ENCODE data around the gene ATP8A1. TPM values are rescaled to one million over a fixed set of nuclear protein-coding genes. Genes with fewer than 3 reads are reported as not detected.

The ATP8A1 gene
- polyA plus RNA-seq, 1 donor from 2014 or later = 45.8 TPM

GRCh38 chr4:42586775-42587174 is 70.1 kb downstream of the ATP8A1 start:
- no peak for TF ChIP-seq TAF1 (IDR thresholded peaks at IDR 0.05; ENCODE audit: low read depth)
- TF ChIP-seq SMC3 (conservative IDR thresholded peaks at IDR 0.05; ENCODE audit: poor library complexity) = no peak
- no peak for TF ChIP-seq MXI1 (conservative IDR thresholded peaks at IDR 0.05; ENCODE audit: poor library complexity, severe bottlenecking)
- Histone ChIP-seq H3K9me3 (ENCODE audit: low read length) (no peaks in the 10 kb centered on the region), H2AFZ (ENCODE audit: low read depth, low read length) (no peak overlapping the region), H3K27me3 (ENCODE audit: insufficient read depth, low read depth, low read length) (no peaks in the 10 kb centered on the region), H3K9me2 (ENCODE audit: insufficient read depth, low read length) (no peaks in the 10 kb centered on the region), H4K20me1 (ENCODE audit: insufficient read depth) (no peaks in the 10 kb centered on the region), H3K27ac (ENCODE audit: low read length) (no peak overlapping the region), H3K4me3 (ENCODE audit: low read length) (no peak overlapping the region), H3K36me3 (ENCODE audit: insufficient read depth, low read length) (no peaks in the 10 kb centered on the region), H3K79me2 (replicated peaks; ENCODE audit: insufficient read depth, low read length) (no peaks in the 10 kb centered on the region), H3K4me2 (ENCODE audit: low read length) (no peak overlapping the region), H3K9ac (ENCODE audit: low read length) (no peak overlapping the region), H3F3A (ENCODE audit: insufficient read depth, low read length, poor library complexity, severe bottlenecking) (no peaks in the 10 kb centered on the region)

- Histone ChIP-seq H2AFZ (ENCODE audit: low read depth, low read length) (no peak overlapping the region), H3K4me2 (ENCODE audit: low read length) (no peak overlapping the region), H3K9me3 (ENCODE audit: low read length) (no peaks in the 10 kb centered on the region), H3K9ac (ENCODE audit: low read length) (no peak overlapping the region), H3K27me3 (ENCODE audit: insufficient read depth, low read depth, low read length) (no peaks in the 10 kb centered on the region), H3K4me3 (ENCODE audit: low read length) (no peak overlapping the region), H3K79me2 (replicated peaks; ENCODE audit: insufficient read depth, low read length) (no peaks in the 10 kb centered on the region), H3K9me2 (ENCODE audit: insufficient read depth, low read length) (no peaks in the 10 kb centered on the region), H3F3A (ENCODE audit: insufficient read depth, low read length, poor library complexity, severe bottlenecking) (no peaks in the 10 kb centered on the region), H3K27ac (ENCODE audit: low read length) (no peak overlapping the region), H4K20me1 (ENCODE audit: insufficient read depth) (no peaks in the 10 kb centered on the region), H3K36me3 (ENCODE audit: insufficient read depth, low read length) (no peaks in the 10 kb centered on the region)
- TF ChIP-seq SMC3 (conservative IDR thresholded peaks at IDR 0.05; ENCODE audit: poor library complexity) (no peak), RAD21 (conservative IDR thresholded peaks at IDR 0.05) (no peak), REST (IDR thresholded peaks at IDR 0.05; ENCODE audit: borderline replicate concordance) (no peak), CTCF (IDR thresholded peaks at IDR 0.05; ENCODE audit: poor library complexity, severe bottlenecking) (no peak), EP300 (conservative IDR thresholded peaks at IDR 0.05; ENCODE audit: poor library complexity, severe bottlenecking) (no peak), MXI1 (conservative IDR thresholded peaks at IDR 0.05; ENCODE audit: poor library complexity, severe bottlenecking) (no peak), TAF1 (IDR thresholded peaks at IDR 0.05; ENCODE audit: low read depth) (no peak), EZH2 (IDR thresholded peaks at IDR 0.05; ENCODE audit: borderline replicate concordance, insufficient read depth, low read length, poor library complexity, severe bottlenecking) (no peak), POLR2AphosphoS5 (IDR thresholded peaks at IDR 0.05) (no peak)
Observed at GRCh38 chr4:42579903-42580302, 77.0 kb downstream of the ATP8A1 start.

- Histone ChIP-seq H3F3A (ENCODE audit: insufficient read depth, low read length, poor library complexity, severe bottlenecking) (no peaks in the 10 kb centered on the region), H3K27me3 (ENCODE audit: insufficient read depth, low read depth, low read length) (no peaks in the 10 kb centered on the region), H3K4me3 (ENCODE audit: low read length) (no peak overlapping the region), H2AFZ (ENCODE audit: low read depth, low read length) (no peak overlapping the region), H3K27ac (ENCODE audit: low read length) (no peak overlapping the region), H3K9me2 (ENCODE audit: insufficient read depth, low read length) (no peaks in the 10 kb centered on the region), H3K4me2 (ENCODE audit: low read length) (no peak overlapping the region), H3K9ac (ENCODE audit: low read length) (no peak overlapping the region), H3K79me2 (replicated peaks; ENCODE audit: insufficient read depth, low read length) (no peaks in the 10 kb centered on the region), H3K36me3 (ENCODE audit: insufficient read depth, low read length) (no peaks in the 10 kb centered on the region), H4K20me1 (ENCODE audit: insufficient read depth) (no peaks in the 10 kb centered on the region), H3K9me3 (ENCODE audit: low read length) (no peaks in the 10 kb centered on the region)
- no peak for TF ChIP-seq EP300 (conservative IDR thresholded peaks at IDR 0.05; ENCODE audit: poor library complexity, severe bottlenecking)
Observed at GRCh38 chr4:42578187-42578586, 78.7 kb downstream of the ATP8A1 start.
